Stimulated activated CD8-positive, alpha-beta memory T cell treated with anti-CD3 and anti-CD28 coated beads, Interleukin-12 subunit alpha, Interleukin-12 subunit beta, amount 100 ng/mL, for 4 hours (primary cell): ENCODE measurements around the gene LIN7B.

ENCODE experiments used
- DNase-seq: peaks from one replicate; pipeline ENCODE4 v3.0.0-alpha.2; 2020; ENCODE audit warnings: low read depth

The LIN7B gene

DNA sequence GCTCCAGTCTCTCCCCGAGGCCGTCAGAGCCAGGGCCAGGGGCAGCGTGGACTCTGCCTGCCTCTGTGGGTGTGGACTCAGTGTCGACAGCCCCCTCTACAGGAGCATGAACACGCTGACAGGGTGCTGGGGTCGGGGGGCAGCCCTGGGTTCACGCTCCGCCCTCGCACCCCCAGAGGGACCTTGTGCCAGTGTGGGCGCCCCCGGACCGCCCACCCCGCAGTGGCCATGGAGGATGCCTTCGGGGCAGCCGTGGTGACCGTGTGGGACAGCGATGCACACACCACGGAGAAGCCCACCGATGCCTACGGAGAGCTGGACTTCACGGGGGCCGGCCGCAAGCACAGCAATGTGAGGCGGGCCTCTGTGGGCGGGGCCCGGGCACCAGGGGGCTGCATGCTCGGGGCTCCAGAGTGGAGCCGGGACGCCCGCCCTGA lies 51.7 kb downstream of the LIN7B start:
- DNase-seq, result no peak

DNA sequence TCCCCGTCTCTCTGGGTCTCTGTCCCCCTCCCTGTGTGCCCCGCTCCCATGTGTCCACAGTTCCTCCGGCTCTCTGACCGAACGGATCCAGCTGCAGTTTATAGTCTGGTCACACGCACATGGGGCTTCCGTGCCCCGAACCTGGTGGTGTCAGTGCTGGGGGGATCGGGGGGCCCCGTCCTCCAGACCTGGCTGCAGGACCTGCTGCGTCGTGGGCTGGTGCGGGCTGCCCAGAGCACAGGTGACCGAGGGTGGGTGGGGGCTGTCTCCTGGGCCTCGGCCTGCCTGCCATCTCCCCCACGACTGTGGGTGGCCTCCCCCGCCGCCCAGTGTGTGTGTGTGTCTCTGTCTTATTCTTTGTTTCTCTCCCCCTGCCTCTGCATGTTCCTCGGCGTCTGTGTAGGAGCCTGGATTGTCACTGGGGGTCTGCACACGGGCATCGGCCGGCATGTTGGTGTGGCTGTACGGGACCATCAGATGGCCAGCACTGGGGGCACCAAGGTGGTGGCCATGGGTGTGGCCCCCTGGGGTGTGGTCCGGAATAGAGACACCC lies 53.8 kb downstream of the LIN7B start:
- DNase-seq, result no peak
